ENCODE measurements around the gene TRPC3. TPM values are rescaled to one million over a fixed set of nuclear protein-coding genes. Genes with fewer than 3 reads are reported as not detected.

TRPC3 gene
- total and polyA plus RNA-seq, 2 of the 8 experiments (the other 6 are each of a cell fraction or from before 2014, with no cell fraction given) = 0.37 to 0.41 TPM

DNA sequence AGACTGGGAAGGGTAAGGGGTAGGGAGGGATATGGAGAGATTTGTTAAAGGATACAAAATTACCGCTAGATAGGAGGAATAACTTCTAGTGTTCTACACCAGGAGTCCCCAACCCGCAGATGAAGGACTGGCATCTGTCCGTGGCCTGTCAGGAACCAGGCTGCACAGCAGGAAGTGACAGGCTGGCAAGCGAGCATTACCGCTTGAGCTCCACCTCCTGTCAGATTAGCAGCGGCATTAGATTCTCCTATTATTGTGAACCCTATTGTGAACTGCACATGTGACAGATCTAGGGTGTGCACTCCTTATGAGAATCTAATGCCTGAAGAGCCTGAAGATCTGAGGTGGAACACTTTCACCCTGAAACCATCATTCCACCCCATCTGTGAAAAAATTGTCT is 53.7 kb downstream of the TRPC3 start:
- H2AK5ac ChIP-seq (ENCODE audit: low read depth, low read length) = no peak overlapping the region
- H2AFZ ChIP-seq (ENCODE audit: low read length) = no peak overlapping the region
- H3K79me1 ChIP-seq (ENCODE audit: low read depth, low read length) = no peaks in the 10 kb centered on the region
- no peak overlapping the region for H3K9ac ChIP-seq (replicated peaks in 1 of 4; ENCODE audit: extremely low read depth in 1 of 4, low read depth in 3 of 4, low read length in 3 of 4)
- H4K8ac ChIP-seq (ENCODE audit: extremely low read depth, insufficient read depth, low read length) = no peak overlapping the region
- H3K4me3 ChIP-seq (ENCODE audit: extremely low read depth in 1 of 4, insufficient read depth in 2 of 4, low read depth in 3 of 4, low read length in 4 of 4) = no peak overlapping the region
- H2BK120ac ChIP-seq (replicated peaks; ENCODE audit: low read depth, low read length) = no peak overlapping the region
- FAIRE-seq = no peak
- H3K18ac ChIP-seq (ENCODE audit: extremely low read depth, low read length) = no peak overlapping the region
- H4K5ac ChIP-seq (ENCODE audit: insufficient read length, low read depth, low read length) = no peak overlapping the region
- no peaks in the 10 kb centered on the region for H3K79me2 ChIP-seq (ENCODE audit: control insufficient read depth in 1 of 2, insufficient read depth in 2 of 2, low read length in 2 of 2)
- no peaks in the 10 kb centered on the region for H3K36me3 ChIP-seq (ENCODE audit: control insufficient read depth in 2 of 4, insufficient read depth in 4 of 4, low read length in 3 of 4)
- H2BK15ac ChIP-seq (ENCODE audit: low read length) = no peak overlapping the region
- H3K23me2 ChIP-seq (ENCODE audit: low read depth, low read length) = no peaks in the 10 kb centered on the region
- no peak for DNase-seq (ENCODE audit: low read depth in 1 of 2, low spot score in 2 of 2)
- H2BK12ac ChIP-seq (ENCODE audit: low read depth, low read length) = no peak overlapping the region
- H3K4ac ChIP-seq (replicated peaks; ENCODE audit: insufficient read length, low read depth, low read length) = no peak overlapping the region
- H3K27ac ChIP-seq (ENCODE audit: low read depth, low read length) = no peak overlapping the region
- no peak overlapping the region for H2BK5ac ChIP-seq (ENCODE audit: low read depth, low read length)
- 60% methylated on average over 6 of the region's 6 CpGs; no CpG with 5 or more reads in 1 of the 2 experiments for WGBS, 2 experiments (ENCODE audit: extremely low coverage in 1 of 2, insufficient coverage in 1 of 2, insufficient read length in 1 of 2, insufficient replicate concordance in 2 of 2, low coverage in 1 of 2, low lambda C conversion rate in 2 of 2, missing lambda C conversion rate in 1 of 2)
- no peak overlapping the region for H3K56ac ChIP-seq (replicated peaks; ENCODE audit: insufficient read length, low read depth, low read length)
- H4K20me1 ChIP-seq (replicated peaks in 1 of 2; ENCODE audit: control insufficient read depth in 1 of 2, insufficient read depth in 2 of 2, low read length in 2 of 2) = no peaks in the 10 kb centered on the region
- H3K4me1 ChIP-seq (replicated peaks in 1 of 4; ENCODE audit: control insufficient read depth in 3 of 4, insufficient read depth in 4 of 4, low read length in 3 of 4) = no peaks in the 10 kb centered on the region
- H3K4me2 ChIP-seq (ENCODE audit: insufficient read depth in 1 of 2, low read depth in 2 of 2, low read length in 2 of 2) = no peak overlapping the region; a peak in 1 of 4 replicates
- ChIA-PET POLR2A (ENCODE audit: partially characterized antibody) (no interaction called here), CTCF (ENCODE audit: partially characterized antibody) (interaction anchor here (0.6 to 1.3 kb wide), 8 partner anchors 9 to 679 kb away, joined by 3 to 4 read pairs (median 3); no protein-coding TSS in a partner anchor)
- no peak overlapping the region for H3K23ac ChIP-seq (ENCODE audit: insufficient read length)
- H2BK20ac ChIP-seq (ENCODE audit: low read length) = no peak overlapping the region
- no peak overlapping the region for H3K14ac ChIP-seq (ENCODE audit: insufficient read length)
- H3K9me3 ChIP-seq (ENCODE audit: insufficient read depth in 2 of 2, low read depth in 1 of 2, low read length in 1 of 2) = no peaks in the 10 kb centered on the region
- no peak overlapping the region for H4K91ac ChIP-seq (replicated peaks; ENCODE audit: insufficient read length, low read length)
- no peaks in the 10 kb centered on the region for H3K27me3 ChIP-seq (replicated peaks in 1 of 4; ENCODE audit: control insufficient read depth in 3 of 4, extremely low read depth in 1 of 4, insufficient read depth in 3 of 4, low read length in 3 of 4)
- TF ChIP-seq, protein P1, sequence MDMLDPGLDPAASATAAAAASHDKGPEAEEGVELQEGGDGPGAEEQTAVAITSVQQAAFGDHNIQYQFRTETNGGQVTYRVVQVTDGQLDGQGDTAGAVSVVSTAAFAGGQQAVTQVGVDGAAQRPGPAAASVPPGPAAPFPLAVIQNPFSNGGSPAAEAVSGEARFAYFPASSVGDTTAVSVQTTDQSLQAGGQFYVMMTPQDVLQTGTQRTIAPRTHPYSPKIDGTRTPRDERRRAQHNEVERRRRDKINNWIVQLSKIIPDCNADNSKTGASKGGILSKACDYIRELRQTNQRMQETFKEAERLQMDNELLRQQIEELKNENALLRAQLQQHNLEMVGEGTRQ (IDR thresholded peaks at IDR 0.05; ENCODE audit: low read length) = no peak
- no peak for TF ChIP-seq TCF12 (IDR thresholded peaks at IDR 0.05; ENCODE audit: low read depth, low read length)
